Activated T-helper 17 cell treated with anti-CD3 and anti-CD28 coated beads, Interleukin-2, amount 50 U/mL, for 72 hours (primary cell): ENCODE measurements around the gene PROZ. TPM values are rescaled to one million over a fixed set of nuclear protein-coding genes. Genes with fewer than 3 reads are reported as not detected.
A peak's percentile ranks its signal among the peaks of the same experiment; 100 is the strongest.

ENCODE experiments used
- ATAC-seq: fragments of 150-1000 bp; cut with Tn5 transposase; replicated peaks from 2 replicates; pipeline ENCODE4 v1.10.0; 2021; ENCODE audit warnings: mild to moderate bottlenecking, moderate library complexity
- H3K27ac Mint-ChIP-seq: one replicate; pipeline ENCODE4 v1.8.0; 2022; ENCODE audit warnings: mixed read lengths
- H3K27me3 Mint-ChIP-seq: one replicate; pipeline ENCODE4 v1.8.0; 2022; ENCODE audit warnings: mixed read lengths
- H3K36me3 Mint-ChIP-seq: one replicate; pipeline ENCODE4 v1.8.0; 2022; ENCODE audit warnings: low read depth, mild to moderate bottlenecking, mixed read lengths
- H3K4me1 Mint-ChIP-seq: one replicate; pipeline ENCODE4 v1.8.0; 2022; ENCODE audit warnings: mixed read lengths
- H3K4me3 Mint-ChIP-seq: one replicate; pipeline ENCODE4 v1.8.0; 2022; ENCODE audit warnings: mild to moderate bottlenecking, mixed read lengths
- H3K9me3 Mint-ChIP-seq: one replicate; pipeline ENCODE4 v1.8.0; 2022; ENCODE audit warnings: mixed read lengths
- total RNA-seq, 2 donors: library from RNA; stranded (reverse); gene quantifications; one replicate each; pipeline ENCODE4 v1.2.3, GENCODE V29; 2022

PROZ gene
- total RNA-seq, 2 donors from 2014 or later: 0.39 to 4.3 TPM

- no peak overlapping the region for H3K27ac Mint-ChIP-seq
- peaks cover 21% of the 10 kb centered on the region for H3K4me1 Mint-ChIP-seq
- H3K27me3 Mint-ChIP-seq: no peaks in the 10 kb centered on the region
- H3K4me3 Mint-ChIP-seq: no peak overlapping the region
- ATAC-seq: no peak
- peaks cover 49% of the 10 kb centered on the region for H3K36me3 Mint-ChIP-seq
- H3K9me3 Mint-ChIP-seq: peaks cover 4% of the 10 kb centered on the region
Observed at GRCh38 chr13:113167155-113167554, 8.7 kb downstream of the PROZ start.

GRCh38 chr13:113167575-113167974 is 9.1 kb downstream of the PROZ start:
- H3K4me3 Mint-ChIP-seq: no peak overlapping the region
- peaks cover 4% of the 10 kb centered on the region for H3K9me3 Mint-ChIP-seq
- ATAC-seq: no peak
- H3K27me3 Mint-ChIP-seq: no peaks in the 10 kb centered on the region
- H3K36me3 Mint-ChIP-seq: peaks cover 52% of the 10 kb centered on the region
- no peak overlapping the region for H3K27ac Mint-ChIP-seq
- H3K4me1 Mint-ChIP-seq: peaks cover 21% of the 10 kb centered on the region

GRCh38 chr13:113168211-113168610 is 9.8 kb downstream of the PROZ start:
- Mint-ChIP-seq H3K36me3 (peaks cover 58% of the 10 kb centered on the region), H3K27me3 (no peaks in the 10 kb centered on the region), H3K27ac (no peak overlapping the region), H3K4me3 (no peak overlapping the region), H3K4me1 (peaks cover 21% of the 10 kb centered on the region), H3K9me3 (peaks cover 4% of the 10 kb centered on the region)
- no peak for ATAC-seq

GRCh38 chr13:113169277-113170272 is 11.1 kb downstream of the PROZ start:
- Mint-ChIP-seq H3K36me3 (peaks cover 70% of the 10 kb centered on the region), H3K27ac (no peak overlapping the region), H3K27me3 (no peaks in the 10 kb centered on the region), H3K4me1 (peaks cover 19% of the 10 kb centered on the region), H3K4me3 (no peak overlapping the region), H3K9me3 (peaks cover 4% of the 10 kb centered on the region)
- ATAC-seq: peak; percentile 68

GRCh38 chr13:113170511-113170910 is 12.1 kb downstream of the PROZ start:
- Mint-ChIP-seq H3K27ac (peak overlapping the region; percentile 15), H3K27me3 (no peaks in the 10 kb centered on the region), H3K36me3 (peaks cover 79% of the 10 kb centered on the region), H3K9me3 (peaks cover 4% of the 10 kb centered on the region), H3K4me3 (no peak overlapping the region), H3K4me1 (peaks cover 11% of the 10 kb centered on the region)
- no peak for ATAC-seq

GRCh38 chr13:113171250-113172125 is 13.0 kb downstream of the PROZ start:
- peaks cover 82% of the 10 kb centered on the region for H3K36me3 Mint-ChIP-seq
- H3K27ac Mint-ChIP-seq: no peak overlapping the region
- H3K4me1 Mint-ChIP-seq: peaks cover 6% of the 10 kb centered on the region
- no peak for ATAC-seq
- no peaks in the 10 kb centered on the region for H3K27me3 Mint-ChIP-seq
- H3K4me3 Mint-ChIP-seq: no peak overlapping the region
- peaks cover 4% of the 10 kb centered on the region for H3K9me3 Mint-ChIP-seq

GRCh38 chr13:113172419-113172926 is 14.0 kb downstream of the PROZ start:
- H3K36me3 Mint-ChIP-seq: peaks cover 90% of the 10 kb centered on the region
- H3K9me3 Mint-ChIP-seq: peaks cover 4% of the 10 kb centered on the region
- H3K4me3 Mint-ChIP-seq: no peak overlapping the region
- H3K4me1 Mint-ChIP-seq: peaks cover 6% of the 10 kb centered on the region
- ATAC-seq: no peak
- H3K27ac Mint-ChIP-seq: no peak overlapping the region
- H3K27me3 Mint-ChIP-seq: no peaks in the 10 kb centered on the region

- Mint-ChIP-seq H3K36me3 (peaks cover 95% of the 10 kb centered on the region), H3K9me3 (no peaks in the 10 kb centered on the region), H3K27me3 (no peaks in the 10 kb centered on the region), H3K27ac (peak overlapping the region; percentile 79), H3K4me3 (peak overlapping the region; percentile 67), H3K4me1 (peaks cover 10% of the 10 kb centered on the region)
- ATAC-seq: peak; percentile 92
Observed at GRCh38 chr13:113176280-113176679, 17.8 kb downstream of the PROZ start.

- Mint-ChIP-seq H3K27ac (peak overlapping the region; percentile 79), H3K4me3 (peak overlapping the region; percentile 67), H3K4me1 (peaks cover 10% of the 10 kb centered on the region), H3K27me3 (no peaks in the 10 kb centered on the region), H3K9me3 (no peaks in the 10 kb centered on the region), H3K36me3 (peaks cover 95% of the 10 kb centered on the region)
- no peak for ATAC-seq
Observed at GRCh38 chr13:113176822-113177221, 18.4 kb downstream of the PROZ start.

- no peak for ATAC-seq
- no peaks in the 10 kb centered on the region for H3K27me3 Mint-ChIP-seq
- H3K36me3 Mint-ChIP-seq: peaks cover 97% of the 10 kb centered on the region
- no peaks in the 10 kb centered on the region for H3K9me3 Mint-ChIP-seq
- H3K27ac Mint-ChIP-seq: no peak overlapping the region
- no peak overlapping the region for H3K4me3 Mint-ChIP-seq
- H3K4me1 Mint-ChIP-seq: peaks cover 10% of the 10 kb centered on the region
Observed at GRCh38 chr13:113178070-113178895, 19.8 kb downstream of the PROZ start.

- H3K9me3 Mint-ChIP-seq: no peaks in the 10 kb centered on the region
- no peak for ATAC-seq
- H3K36me3 Mint-ChIP-seq: peaks cover 98% of the 10 kb centered on the region
- peaks cover 10% of the 10 kb centered on the region for H3K4me1 Mint-ChIP-seq
- no peak overlapping the region for H3K27ac Mint-ChIP-seq
- H3K4me3 Mint-ChIP-seq: no peak overlapping the region
- no peaks in the 10 kb centered on the region for H3K27me3 Mint-ChIP-seq
Observed at GRCh38 chr13:113178896-113179167, 20.4 kb downstream of the PROZ start.

- Mint-ChIP-seq H3K4me3 (peak overlapping the region; percentile 50), H3K36me3 (peaks cover 98% of the 10 kb centered on the region), H3K27me3 (no peaks in the 10 kb centered on the region), H3K27ac (peak overlapping the region; percentile 50), H3K4me1 (peaks cover 10% of the 10 kb centered on the region), H3K9me3 (no peaks in the 10 kb centered on the region)
- ATAC-seq: peak; percentile 28
Observed at GRCh38 chr13:113179374-113180230, 21.2 kb downstream of the PROZ start.

- peaks cover 16% of the 10 kb centered on the region for H3K4me1 Mint-ChIP-seq
- H3K4me3 Mint-ChIP-seq: peak overlapping the region; percentile 50
- no peak for ATAC-seq
- H3K27ac Mint-ChIP-seq: no peak overlapping the region
- H3K27me3 Mint-ChIP-seq: no peaks in the 10 kb centered on the region
- peaks cover 100% of the 10 kb centered on the region for H3K36me3 Mint-ChIP-seq
- H3K9me3 Mint-ChIP-seq: no peaks in the 10 kb centered on the region
Observed at GRCh38 chr13:113182046-113182445, 23.6 kb downstream of the PROZ start.
